GM10266 (cell line): ENCODE measurements around the gene STAC3.
A peak's percentile ranks its signal among the peaks of the same experiment; 100 is the strongest.

Experiments
- DNase-seq: peaks from one replicate; pipeline ENCODE4 v3.0.0; 2012; ENCODE audit errors: extremely low spot score
- TF ChIP-seq, protein P1 (sequence below): IDR thresholded peaks from 2 replicates; pipeline ENCODE4 v1.5.1; 2012; ENCODE audit warnings: mild to moderate bottlenecking, low read depth; ENCODE audit not compliant: control insufficient read depth, insufficient read depth; ENCODE audit errors: missing control alignments

The STAC3 gene

DNA sequence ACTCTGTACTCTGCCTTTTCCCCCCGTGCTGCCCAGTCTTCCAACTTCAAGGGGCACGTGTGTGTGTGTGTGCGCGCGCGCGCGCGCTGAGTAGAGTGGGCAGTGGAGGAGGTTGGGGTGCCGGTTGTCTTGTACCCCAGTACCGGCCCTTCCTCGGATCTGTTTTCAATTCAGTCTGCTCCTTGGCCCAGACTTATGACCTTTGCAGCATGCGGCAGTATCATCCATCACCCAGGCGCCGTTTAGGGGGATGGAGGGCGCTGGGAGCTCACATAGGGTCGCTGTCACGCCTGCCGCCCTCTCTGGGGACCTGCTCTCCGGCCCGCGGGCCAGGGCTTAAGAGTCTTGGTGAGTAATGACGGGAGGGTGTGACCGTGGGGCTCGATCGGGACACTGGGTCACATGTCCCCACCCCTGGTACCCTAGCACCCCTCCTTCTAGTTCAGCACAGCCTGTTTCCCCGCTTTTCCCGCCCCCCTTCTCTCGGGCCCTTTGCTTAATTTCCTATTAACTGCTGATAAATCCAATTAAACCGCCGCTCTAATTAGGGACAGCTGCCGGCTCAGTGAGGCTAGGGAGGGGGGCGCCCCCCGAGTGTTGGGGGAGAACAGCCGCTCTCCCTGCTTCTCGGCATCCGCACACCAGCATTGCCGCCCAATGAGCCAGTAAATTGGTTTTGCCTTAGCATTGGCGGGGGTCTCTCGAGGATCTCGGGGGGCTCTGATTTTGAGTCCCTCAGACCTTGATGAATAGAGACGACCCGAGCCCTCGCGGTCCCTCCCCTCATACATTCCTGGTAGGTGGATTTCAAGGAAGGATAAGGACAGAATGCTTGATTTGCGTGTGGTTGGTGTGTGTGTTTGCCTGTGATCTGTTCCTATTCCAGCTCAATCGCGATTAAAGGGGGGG is 9.3 kb downstream of the STAC3 start:
- TF ChIP-seq, protein P1, sequence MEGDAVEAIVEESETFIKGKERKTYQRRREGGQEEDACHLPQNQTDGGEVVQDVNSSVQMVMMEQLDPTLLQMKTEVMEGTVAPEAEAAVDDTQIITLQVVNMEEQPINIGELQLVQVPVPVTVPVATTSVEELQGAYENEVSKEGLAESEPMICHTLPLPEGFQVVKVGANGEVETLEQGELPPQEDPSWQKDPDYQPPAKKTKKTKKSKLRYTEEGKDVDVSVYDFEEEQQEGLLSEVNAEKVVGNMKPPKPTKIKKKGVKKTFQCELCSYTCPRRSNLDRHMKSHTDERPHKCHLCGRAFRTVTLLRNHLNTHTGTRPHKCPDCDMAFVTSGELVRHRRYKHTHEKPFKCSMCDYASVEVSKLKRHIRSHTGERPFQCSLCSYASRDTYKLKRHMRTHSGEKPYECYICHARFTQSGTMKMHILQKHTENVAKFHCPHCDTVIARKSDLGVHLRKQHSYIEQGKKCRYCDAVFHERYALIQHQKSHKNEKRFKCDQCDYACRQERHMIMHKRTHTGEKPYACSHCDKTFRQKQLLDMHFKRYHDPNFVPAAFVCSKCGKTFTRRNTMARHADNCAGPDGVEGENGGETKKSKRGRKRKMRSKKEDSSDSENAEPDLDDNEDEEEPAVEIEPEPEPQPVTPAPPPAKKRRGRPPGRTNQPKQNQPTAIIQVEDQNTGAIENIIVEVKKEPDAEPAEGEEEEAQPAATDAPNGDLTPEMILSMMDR: no peak
- DNase-seq: peak; percentile 20

DNA sequence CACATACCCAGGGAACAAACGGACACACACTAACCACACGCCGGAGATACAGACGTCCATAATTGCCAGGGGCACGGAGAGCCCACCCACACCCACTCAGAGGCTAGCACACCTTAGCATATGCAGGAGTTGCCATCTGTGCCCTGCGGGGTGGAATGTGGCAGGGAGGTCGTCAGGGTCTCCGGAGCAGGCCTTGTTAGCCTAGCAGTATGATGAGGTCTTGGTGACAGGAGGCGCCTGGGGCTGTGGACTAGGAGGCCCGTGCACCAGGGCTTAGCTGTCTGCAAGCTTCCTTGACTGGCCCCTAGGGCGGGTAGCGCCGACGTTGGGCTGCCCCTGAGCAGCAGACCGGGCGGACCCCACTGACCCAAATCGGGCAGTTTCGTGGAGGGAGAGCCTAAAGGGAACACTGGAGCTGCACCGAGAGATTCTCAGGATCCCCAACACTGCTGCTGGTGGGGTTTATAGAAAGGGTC is 10.0 kb downstream of the STAC3 start:
- TF ChIP-seq, protein P1: no peak
- peak; percentile 41 for DNase-seq

- TF ChIP-seq, protein P1: no peak
- peak; percentile 43 for DNase-seq
These were observed 10.7 kb downstream of the STAC3 start for GRCh38 chr12:57240066-57240921.

- TF ChIP-seq, protein P1: no peak
- peak; percentile 14 for DNase-seq
These were observed 11.4 kb downstream of the STAC3 start for GRCh38 chr12:57239587-57240065.

GRCh38 chr12:57238854-57239554 is 12.0 kb downstream of the STAC3 start:
- TF ChIP-seq, protein P1: peak; percentile 100
- DNase-seq: peak; percentile 93

- TF ChIP-seq, protein P1: no peak
- DNase-seq: peak; percentile 32
These were observed 12.8 kb downstream of the STAC3 start for GRCh38 chr12:57237932-57238853.
